ENCODE measurements around the gene TTLL7. TPM values are rescaled to one million over a fixed set of nuclear protein-coding genes. Genes with fewer than 3 reads are reported as not detected.
"Not testable (repeated sequence)": the region's sequence is repeated elsewhere in the genome, so short reads cannot be mapped to it uniquely, and the experiment has no call there.

TTLL7 gene
- total RNA-seq, 1 donor from 2014 or later, result 2.3 TPM

DNA sequence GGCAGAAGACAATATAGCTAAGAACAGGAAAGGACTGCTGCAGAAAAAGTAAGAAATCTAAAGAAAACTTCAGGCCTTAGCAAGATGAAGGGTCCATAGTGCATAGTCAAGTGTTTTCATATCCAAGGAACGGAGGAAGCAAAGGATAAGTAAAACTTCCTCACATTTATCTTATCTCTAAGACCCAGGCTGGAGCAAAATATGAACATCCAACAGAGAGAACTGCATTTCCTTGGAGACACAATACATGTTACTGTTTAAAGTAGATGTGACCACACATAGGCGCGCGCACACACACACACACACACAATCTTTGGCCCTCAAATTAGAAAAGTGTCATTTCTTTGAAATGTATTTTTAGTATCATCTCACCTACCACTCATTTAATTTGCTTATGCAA is 66.7 kb downstream of the TTLL7 start:
- intact Hi-C loops (cut with micrococcal nuclease), result loop anchor here (5.0 to 10.0 kb wide), 4 partner anchors 365 to 1003 kb away; no protein-coding TSS in a partner anchor

DNA sequence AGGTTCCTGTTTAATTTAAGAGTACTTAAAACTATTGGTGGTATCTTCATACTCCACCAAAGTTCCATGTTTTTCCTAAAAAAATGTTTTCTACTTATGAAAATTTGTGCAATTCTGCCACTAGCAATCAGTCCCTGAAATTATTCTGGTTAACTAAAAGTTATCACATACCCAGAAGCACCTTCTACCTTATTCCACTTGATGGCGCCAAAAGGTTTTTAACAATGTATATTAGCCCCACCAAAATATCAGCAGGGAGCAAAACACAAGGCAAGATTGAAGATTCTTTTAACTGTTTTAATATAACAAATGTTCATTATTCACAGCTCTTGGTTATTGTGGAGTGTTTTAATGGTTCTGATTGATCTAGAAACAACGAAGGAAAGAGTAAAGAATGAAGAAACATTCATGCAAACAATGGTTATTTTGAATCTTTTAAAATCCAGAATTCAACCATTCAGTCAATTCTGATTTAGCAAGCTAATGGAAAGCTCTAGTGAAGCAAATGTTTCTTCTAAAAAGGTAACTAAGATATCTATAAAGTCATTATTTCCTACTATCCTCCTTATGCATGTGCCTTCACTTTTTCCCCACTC is 67.2 kb downstream of the TTLL7 start:
- intact Hi-C loops (cut with micrococcal nuclease), result loop anchor here (1.0 to 10.0 kb wide), 9 partner anchors 67 to 1003 kb away; partner anchors contain the start of gene TTLL7

DNA sequence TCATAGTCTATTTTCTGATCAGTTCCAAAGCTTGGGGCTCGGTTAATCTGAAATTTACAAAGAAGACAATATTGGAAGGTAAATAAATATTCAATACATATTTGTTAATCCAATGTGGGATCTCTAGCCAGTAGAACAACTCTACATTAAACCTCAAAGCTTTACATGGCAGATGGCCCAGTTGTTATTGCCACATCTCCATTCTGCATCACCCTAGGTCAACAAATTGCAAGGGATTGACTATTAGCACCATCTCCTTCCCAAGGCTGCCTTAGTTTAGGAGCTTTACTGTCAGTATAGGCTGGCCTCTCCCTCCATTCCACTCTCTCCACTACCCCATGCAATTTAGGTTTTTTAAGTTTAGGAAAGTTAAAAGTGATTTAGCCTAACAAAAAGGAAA is 69.7 kb downstream of the TTLL7 start:
- intact Hi-C loops (cut with micrococcal nuclease), result no loop called here

DNA sequence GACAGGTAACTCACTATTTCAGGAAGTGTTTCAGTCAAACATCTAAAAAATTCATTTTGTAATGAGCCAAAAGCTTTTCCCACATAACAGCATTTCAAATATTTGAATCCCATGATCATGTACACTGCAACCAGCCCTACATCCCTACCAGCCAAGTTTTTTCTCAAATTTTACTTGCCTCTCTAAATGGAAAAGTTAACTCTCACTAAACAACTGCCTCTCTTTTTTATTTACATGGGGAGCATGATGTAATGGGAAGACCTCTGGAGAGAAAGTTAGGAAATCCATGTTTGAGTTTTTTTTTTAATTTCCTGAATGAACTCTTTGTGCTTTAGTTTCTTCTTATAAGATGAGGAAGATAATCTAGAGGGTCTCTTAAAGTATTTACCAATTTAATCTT is 70.5 kb downstream of the TTLL7 start:
- intact Hi-C loops (cut with micrococcal nuclease), result no loop called here

DNA sequence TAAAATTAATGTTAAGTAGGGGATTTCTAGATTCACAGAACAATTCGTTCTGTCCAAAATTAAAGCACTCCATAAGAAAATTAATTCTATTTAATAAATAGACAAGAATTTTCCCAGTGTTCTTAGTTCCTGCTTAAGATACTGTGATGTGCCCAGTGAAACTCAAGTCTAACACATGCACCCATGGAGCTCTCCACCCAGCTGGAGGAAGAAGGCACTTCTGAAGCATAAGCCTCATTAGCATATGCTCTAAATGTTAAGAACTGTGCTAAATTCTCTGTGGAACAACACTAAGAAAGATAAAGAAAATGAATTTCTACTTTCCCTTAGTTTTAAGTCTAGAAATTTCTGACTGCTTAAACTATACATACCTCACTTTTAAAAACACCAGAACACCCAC is 71.2 kb downstream of the TTLL7 start:
- intact Hi-C loops (cut with micrococcal nuclease), result no loop called here

DNA sequence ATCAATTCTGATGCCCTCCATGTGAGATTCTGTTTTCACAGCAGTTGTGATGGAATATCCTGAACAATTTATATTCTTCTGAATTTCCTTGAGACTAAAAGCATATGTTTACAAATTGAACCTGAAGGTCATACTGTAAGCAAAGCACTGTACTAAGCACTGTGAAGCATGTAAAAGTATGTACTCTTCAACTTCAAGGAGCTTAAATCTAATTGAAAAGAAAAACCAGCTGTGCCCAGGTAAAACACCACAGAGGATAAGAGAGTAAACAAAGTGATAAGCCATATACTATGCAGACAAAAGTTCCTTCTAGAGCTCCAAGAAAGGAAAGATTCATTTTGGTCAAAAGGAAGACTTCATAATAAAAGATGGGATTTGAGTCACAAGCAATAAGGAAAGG is 71.9 kb downstream of the TTLL7 start:
- intact Hi-C loops (cut with micrococcal nuclease), result no loop called here

DNA sequence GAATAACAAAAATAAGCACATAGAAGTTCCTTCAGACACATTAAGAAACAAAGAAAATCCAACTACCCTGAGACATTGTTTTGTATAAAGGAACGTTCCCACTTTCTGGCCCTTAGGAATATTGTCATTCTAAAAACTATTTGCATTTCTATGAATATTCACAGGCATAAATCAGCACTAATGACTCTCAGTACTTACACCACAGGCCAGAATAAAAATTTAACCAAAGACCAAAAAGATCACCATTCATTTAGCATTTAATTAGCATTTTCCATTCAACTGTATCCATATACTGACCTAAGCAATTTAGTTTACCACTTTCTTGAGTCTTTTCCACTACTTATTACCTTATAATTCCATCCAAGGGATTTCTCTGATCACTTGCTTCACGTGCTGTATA is 75.4 kb downstream of the TTLL7 start:
- intact Hi-C loops (cut with micrococcal nuclease), result no loop called here

DNA sequence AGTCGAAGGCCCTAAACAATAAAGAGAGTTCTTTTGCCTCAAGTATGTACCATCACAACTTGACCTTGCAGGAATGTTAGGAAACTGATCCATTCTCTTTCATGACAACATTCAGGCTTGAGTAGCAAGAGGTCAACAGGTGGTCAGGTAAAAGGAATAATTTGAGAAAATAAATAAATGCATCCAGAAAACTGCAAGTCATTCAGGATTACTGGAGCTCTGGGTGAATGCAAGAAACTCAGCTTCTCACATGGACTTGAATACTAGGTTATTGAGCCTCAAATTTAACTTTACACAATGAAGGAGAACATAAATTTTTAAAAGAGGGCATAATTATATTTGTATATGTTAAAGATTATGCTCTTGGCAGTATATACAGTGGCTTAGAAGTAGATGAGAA is 76.5 kb downstream of the TTLL7 start:
- intact Hi-C loops (cut with micrococcal nuclease), result no loop called here

DNA sequence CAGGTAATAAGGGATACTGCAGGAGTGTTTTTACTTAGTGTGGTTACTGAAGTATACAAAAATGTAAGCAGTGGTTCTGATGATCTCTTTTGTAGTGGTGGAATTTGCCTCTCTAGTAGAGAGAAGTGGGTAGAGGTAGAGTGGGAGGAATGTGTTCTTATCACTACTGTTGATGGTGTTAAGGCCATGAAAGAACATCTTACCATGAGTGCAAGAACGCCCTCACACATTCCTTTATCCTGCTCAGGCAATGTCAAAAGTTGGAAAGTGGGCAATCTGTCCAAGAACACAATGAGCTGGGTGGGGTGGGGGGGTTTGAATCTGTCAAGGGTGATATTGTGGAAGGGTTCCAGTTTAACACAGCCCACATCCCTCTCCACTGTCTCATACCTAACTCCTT is 78.6 kb downstream of the TTLL7 start:
- intact Hi-C loops (cut with micrococcal nuclease), result no loop called here

DNA sequence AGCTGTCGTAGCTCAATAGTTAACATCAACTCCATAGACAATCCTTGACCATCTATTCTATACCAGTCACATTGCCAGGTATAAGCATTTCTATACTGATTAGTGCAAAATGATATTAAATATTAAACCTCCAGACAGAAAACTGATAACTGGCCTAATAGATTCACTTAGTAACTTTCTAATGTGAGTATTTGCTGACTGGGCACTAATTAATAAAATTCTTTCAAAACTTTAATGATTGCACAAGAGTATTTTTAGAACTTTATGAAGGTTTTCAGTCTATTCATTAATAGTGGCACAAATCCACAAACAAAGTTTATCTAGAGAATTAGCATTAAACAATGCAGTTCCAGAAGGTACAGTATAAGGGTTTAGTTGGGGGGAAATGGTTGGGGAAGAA is 79.1 kb downstream of the TTLL7 start:
- intact Hi-C loops (cut with micrococcal nuclease), result no loop called here

DNA sequence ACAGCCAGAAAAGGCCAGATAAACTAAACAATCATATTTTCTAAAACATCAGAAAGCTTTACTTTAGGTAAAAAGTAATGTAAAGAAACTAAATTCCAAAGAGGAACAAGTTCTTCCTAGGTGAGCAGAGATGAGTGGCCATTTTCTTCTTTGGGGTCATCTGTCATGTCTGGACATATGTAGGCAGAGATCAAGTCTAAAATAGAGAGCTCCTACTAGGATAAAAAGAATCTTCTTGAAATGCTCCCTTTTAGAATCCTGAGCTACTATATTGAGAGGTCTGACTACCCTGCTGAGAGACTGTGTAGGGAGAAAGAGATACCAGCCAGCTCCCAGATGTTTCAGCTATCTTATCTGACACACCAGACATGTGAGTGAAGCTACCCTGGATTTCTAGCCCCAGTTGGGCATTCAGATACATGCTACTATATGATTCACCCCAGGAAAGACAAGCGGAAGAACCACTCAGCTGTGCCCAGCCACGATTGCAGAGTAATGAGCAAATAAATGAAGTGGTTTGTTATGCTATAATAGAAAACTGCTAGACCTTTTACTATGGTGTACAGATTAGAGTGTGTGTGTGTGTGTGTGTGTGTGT is 80.1 kb downstream of the TTLL7 start:
- intact Hi-C loops (cut with micrococcal nuclease), result no loop called here

DNA sequence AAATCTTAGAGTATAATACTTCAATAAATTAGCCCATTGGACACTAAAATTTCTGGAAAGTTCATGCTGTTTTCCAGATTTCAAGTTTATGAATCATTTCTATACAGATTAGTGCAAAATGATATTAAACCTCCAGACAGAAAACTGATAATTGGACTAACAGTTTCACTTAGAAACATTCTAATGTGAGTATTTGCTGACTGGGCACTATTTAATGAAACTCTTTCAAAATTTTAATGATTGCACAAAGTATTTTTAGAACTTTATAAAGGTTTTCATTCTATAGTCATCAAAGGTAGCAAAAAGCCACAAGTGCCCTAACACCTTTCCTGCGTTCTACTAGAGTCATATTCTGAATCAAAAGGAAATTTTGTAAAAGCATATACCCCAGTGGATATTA is 81.0 kb downstream of the TTLL7 start:
- intact Hi-C loops (cut with micrococcal nuclease), result no loop called here

DNA sequence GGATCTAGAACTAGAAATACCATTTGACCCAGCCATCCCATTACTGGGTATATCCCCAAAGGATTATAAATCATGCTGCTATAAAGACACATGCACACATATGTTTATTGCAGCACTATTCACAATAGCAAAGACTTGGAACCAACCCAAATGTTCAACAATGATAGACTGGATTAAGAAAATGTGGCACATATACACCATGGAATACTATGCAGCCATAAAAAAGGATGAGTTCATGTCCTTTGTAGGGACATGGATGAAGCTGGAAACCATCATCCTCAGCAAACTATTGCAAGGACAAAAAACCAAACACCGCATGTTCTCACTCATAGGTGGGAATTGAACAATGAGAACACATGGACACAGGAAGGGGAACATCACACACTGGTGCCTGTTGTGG is 82.8 kb downstream of the TTLL7 start:
- intact Hi-C loops (cut with micrococcal nuclease), result not testable (repeated sequence)

DNA sequence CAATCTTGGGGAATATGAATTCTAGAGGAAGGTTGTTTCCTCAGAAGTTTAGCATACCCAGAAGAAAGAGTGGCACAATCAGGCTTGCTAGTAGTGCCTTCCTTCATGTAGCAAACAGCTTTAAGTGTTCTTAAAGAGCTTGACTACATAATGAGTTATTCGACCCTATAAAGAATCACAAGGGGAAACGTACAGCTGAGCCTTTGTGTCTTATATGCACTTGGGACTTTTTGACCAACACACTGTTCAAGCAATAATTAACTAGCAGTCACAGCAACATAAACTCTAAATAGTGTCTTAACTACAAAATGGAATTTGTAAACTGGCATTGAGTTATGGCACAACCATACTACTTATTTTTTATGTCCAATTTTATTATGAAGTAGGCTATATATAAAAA is 86.1 kb downstream of the TTLL7 start:
- intact Hi-C loops (cut with micrococcal nuclease), result no loop called here

DNA sequence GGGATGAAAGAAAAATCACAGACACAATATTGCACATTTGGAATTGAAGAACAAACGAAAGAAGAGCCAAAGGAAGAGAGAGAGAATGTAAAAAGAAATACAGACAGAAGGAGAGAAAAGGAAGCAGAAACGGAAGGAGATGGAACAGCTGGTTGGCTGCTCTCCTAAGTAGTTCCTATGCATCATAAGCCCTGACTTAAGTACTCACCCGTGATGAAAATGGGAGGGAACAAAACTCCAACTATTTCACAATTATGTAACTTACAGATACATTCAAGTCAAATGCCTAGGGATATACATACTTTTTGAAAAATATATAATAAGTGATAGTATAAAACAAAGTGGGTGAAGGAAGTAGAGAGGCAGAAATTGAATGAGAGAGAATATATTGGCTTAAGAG is 88.5 kb downstream of the TTLL7 start:
- intact Hi-C loops (cut with micrococcal nuclease), result no loop called here

DNA sequence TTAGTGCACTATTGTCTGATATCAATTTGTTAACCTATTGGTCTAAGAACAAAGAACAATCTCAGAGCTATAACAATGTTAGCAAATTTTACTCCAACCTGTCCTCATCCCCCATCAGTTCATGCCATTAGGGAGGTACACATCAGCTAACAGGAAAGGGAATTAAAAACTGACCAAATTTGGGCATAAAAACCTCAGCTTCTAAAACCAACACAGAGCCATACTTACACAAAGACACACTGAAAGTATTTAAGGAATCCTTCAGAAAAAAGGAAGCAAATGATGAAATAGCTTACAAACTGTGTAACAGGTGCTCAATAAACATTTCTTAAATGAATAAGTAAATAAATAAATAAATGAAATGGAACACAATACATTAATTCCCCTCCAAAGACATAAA is 89.2 kb downstream of the TTLL7 start:
- intact Hi-C loops (cut with micrococcal nuclease), result loop anchor here (10.0 kb wide), 1 partner anchor 715 kb away; no protein-coding TSS in a partner anchor

DNA sequence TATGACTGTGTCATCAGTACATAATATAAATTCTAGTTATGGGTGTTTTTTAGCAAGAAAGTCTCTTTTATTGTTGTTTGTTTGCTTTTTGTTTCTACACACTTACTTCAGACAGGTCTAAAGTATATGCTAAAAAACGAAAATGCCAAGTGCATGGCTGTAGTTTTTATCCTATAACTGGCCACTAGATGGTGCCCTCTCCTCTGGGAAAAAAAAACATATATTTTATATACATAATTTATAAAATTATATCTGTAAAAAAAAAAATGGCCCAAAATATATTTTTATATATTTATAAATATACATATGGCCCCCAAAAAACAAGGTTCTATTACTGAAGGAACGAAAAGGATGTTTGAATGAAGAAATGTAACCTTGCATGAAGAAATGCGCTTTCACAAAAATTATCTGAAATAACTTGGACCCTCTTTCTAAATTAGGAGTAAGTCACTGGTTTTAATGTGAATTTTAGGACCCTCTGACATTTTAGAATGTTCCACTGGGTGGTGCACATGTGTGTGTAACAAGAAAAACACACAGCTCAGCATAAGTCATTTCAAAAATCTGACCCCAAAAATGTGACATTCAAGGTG is 93.5 kb downstream of the TTLL7 start:
- intact Hi-C loops (cut with micrococcal nuclease), result loop anchor here (1.0 to 10.0 kb wide), 6 partner anchors 218 to 1031 kb away; no protein-coding TSS in a partner anchor

DNA sequence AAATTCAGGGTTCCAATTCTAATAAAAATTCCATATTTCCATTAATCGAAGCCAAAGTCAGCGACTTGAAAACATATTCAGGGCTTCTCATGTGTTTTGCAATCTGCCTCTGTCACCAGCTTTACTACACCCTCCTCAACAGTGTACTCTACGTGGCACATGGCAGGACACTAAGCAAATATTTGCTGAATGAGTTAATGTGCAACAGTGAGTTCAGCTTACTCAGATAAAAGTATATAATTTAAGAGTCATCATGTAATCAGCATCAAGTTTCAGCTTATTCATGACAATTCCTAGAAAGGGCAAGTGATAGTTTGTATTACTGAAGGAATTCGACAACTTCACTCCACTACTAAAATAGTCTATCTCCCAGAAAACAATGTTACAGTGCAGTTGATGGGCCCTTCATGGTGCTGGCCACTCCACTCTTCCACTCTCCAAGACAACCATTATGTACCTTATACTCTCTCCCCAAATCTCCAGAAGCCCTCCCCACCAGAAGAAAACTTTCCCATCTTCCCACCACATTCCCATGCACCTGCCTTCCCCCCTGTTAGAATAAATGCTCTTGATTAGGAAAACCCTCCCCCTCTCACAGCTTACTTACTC is 97.3 kb downstream of the TTLL7 start:
- intact Hi-C loops (cut with micrococcal nuclease), result loop anchor here (10.0 kb wide), 1 partner anchor 723 kb away; no protein-coding TSS in a partner anchor

DNA sequence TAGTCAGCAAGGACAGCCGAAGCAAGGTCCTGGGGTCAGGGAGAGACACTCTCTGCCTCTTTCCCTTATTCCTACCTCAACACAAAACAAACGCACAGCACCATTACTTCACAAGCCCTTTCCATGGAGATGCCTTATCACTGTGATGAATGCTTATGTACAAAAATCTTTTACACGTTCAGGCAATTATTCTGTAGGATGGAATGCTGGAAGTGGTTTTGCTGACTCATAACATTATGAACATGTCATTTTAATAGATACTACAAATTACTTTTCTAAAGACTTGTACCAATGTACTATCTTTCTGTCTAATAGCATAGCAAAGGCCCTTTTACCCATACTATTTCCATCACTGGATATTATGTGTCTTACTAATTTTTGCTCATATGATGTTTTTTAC is 98.4 kb downstream of the TTLL7 start:
- intact Hi-C loops (cut with micrococcal nuclease), result loop anchor here (10.0 kb wide), 1 partner anchor 724 kb away; no protein-coding TSS in a partner anchor

DNA sequence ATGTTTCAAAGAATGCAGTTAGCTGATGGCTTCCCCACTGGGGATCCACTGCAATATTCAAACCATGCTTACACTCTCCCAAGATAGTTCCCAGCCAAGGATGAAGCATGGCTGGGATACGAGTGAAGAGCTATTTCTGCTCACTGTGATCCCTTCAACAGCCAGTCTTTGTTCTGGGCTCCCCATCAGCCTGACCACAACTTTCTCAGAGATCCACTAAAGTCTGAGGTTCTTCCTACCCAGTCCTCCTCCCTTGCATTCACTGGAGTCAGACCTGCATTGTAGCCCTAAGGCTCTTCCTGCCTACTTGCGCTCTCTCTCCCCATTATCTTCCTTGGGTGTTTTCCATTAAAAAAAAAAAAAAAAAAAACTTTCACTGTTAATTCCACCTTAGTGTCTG is 101.4 kb downstream of the TTLL7 start:
- intact Hi-C loops (cut with micrococcal nuclease), result no loop called here

DNA sequence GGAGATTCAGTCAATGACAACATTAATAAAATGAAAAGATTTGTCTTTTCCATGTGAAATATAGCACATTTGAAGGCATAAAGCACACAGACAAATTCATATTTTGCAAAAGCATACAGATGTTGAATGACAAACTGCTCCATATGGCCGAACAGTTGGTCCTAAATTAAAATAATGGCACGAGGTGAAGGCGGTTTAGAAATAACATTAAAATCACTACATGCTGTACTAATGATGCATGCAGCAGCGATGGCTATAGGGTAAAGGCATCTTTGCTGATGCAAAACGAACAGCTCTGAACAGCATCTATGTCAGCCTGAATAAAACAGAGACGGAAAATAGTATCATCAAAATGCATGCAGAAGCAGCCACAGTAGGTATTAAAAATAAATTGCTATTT is 102.6 kb downstream of the TTLL7 start:
- intact Hi-C loops (cut with micrococcal nuclease), result no loop called here

DNA sequence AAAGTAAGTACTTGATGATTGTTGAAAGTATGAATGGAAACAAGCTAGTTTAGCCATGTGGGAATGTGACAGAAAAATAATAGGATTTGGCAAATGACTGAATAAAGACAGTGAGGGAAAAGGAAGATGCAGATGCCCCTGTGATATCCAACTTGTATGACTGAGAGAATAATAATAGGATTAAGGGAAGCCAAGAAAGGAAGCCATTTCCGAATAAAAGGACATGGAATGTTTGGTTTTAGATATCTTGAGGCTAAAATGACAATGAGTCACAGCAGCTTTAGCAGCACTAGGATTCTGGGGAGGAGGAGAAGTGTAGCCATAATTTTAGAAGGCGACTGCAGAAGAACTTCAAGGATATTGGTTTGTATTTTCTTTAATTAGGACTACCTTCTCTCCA is 109.2 kb downstream of the TTLL7 start:
- intact Hi-C loops (cut with micrococcal nuclease), result no loop called here
